Endodermal cell (in vitro differentiated cells): ENCODE results near the gene PMS1. TPM values are rescaled to one million over a fixed set of nuclear protein-coding genes. Genes with fewer than 3 reads are reported as not detected.
"Not testable (repeated sequence)": the region's sequence is repeated elsewhere in the genome, so short reads cannot be mapped to it uniquely, and the experiment has no call there.

ENCODE experiments used
- DNase-seq: peaks from one replicate; pipeline ENCODE4 v3.0.0-alpha.2; 2017
- H3K27ac ChIP-seq: 2 replicates; pipeline ENCODE4 v1.5.1; 2013; ENCODE audit warnings: mild to moderate bottlenecking, low read depth, low read length, moderate library complexity
- H3K27me3 ChIP-seq: 2 replicates; pipeline ENCODE4 v1.6.1; 2013; ENCODE audit warnings: mild to moderate bottlenecking, low read length, moderate library complexity; ENCODE audit not compliant: insufficient read depth, control insufficient read depth, poor library complexity, severe bottlenecking
- H3K36me3 ChIP-seq: 2 replicates; pipeline ENCODE4 v1.7.0; 2013; ENCODE audit warnings: mild to moderate bottlenecking, low read length, moderate library complexity; ENCODE audit not compliant: control insufficient read depth, insufficient read depth
- H3K4me1 ChIP-seq: one replicate; pipeline ENCODE4 v1.7.0; 2013; ENCODE audit warnings: low read length; ENCODE audit not compliant: control insufficient read depth, insufficient read depth
- H3K4me3 ChIP-seq: 2 replicates; pipeline ENCODE4 v1.5.1; 2013; ENCODE audit warnings: mild to moderate bottlenecking, low read length, moderate library complexity
- H3K9ac ChIP-seq: 2 replicates; pipeline ENCODE4 v1.6.1; 2013; ENCODE audit warnings: mild to moderate bottlenecking, low read length, moderate library complexity; ENCODE audit not compliant: poor library complexity, severe bottlenecking; ENCODE audit errors: extremely low read depth
- H3K9me3 ChIP-seq: 2 replicates; pipeline ENCODE4 v1.6.1; 2013; ENCODE audit warnings: mild to moderate bottlenecking, low read length, moderate library complexity; ENCODE audit not compliant: control insufficient read depth
- H3K27ac Mint-ChIP-seq: 2 replicates; pipeline ENCODE4 v1.8.0; 2020; ENCODE audit warnings: mixed read lengths
- H3K27me3 Mint-ChIP-seq: 2 replicates; pipeline ENCODE4 v1.8.0; 2021; ENCODE audit warnings: mild to moderate bottlenecking, mixed read lengths; ENCODE audit not compliant: insufficient read depth
- H3K36me3 Mint-ChIP-seq: 2 replicates; pipeline ENCODE4 v1.8.0; 2020; ENCODE audit warnings: low read depth, mixed read lengths
- H3K4me1 Mint-ChIP-seq: 2 replicates; pipeline ENCODE4 v1.8.0; 2020; ENCODE audit warnings: mixed read lengths
- H3K4me3 Mint-ChIP-seq: 2 replicates; pipeline ENCODE4 v1.8.0; 2020; ENCODE audit warnings: mild to moderate bottlenecking, moderate library complexity, mixed read lengths
- H3K9me3 Mint-ChIP-seq: 2 replicates; pipeline ENCODE4 v1.8.0; 2020; ENCODE audit warnings: mild to moderate bottlenecking, mixed read lengths
- CTCF ChIP-seq: fragments of 200-600 bp; sonication (generic); conservative IDR thresholded peaks from 2 replicates; pipeline ENCODE4 v1.5.0; 2021; ENCODE audit warnings: antibody characterized with exemption, mild to moderate bottlenecking
- WGBS, 2 experiments: methylation state at CpG; one replicate each; pipeline versions ENCODE4 v1.1.5 to v1.1.7; 2013; ENCODE audit warnings: missing lambda C conversion rate in 2 of 2, mixed read lengths in 1 of 2; ENCODE audit not compliant: insufficient coverage in 1 of 2, insufficient read length in 1 of 2; 5-methylcytosine and 5-hydroxymethylcytosine counted together
- total RNA-seq, 2 donors: library from RNA; stranded (reverse); fragmentation: NEBNext Ultra II Directional in 1 of 2; extraction: Animal tissue kit (Norgen Biotek cat#: 25700) in 1 of 2; gene quantifications; 2 replicates in 1 of 2; 3 replicates in 1 of 2; pipeline ENCODE4 v1.2.1, GENCODE V29; 2021

Gene PMS1
- total RNA-seq, 2 donors from 2014 or later, result 51.9 to 61.5 TPM

- Mint-ChIP-seq H3K9me3 (no peaks in the 10 kb centered on the region), H3K4me3 (no peak overlapping the region), H3K4me1 (no peaks in the 10 kb centered on the region), H3K36me3 (peaks cover 7% of the 10 kb centered on the region), H3K27me3 (no peaks in the 10 kb centered on the region), H3K27ac (no peak overlapping the region)
- no peak for DNase-seq
- no peak overlapping the region for H3K4me3 ChIP-seq
- H3K4me1 ChIP-seq, result no peaks in the 10 kb centered on the region
- no peak overlapping the region for H3K27ac ChIP-seq
- peaks cover 8% of the 10 kb centered on the region for H3K36me3 ChIP-seq
- TF ChIP-seq CTCF, result no peak
- H3K27me3 ChIP-seq, result no peaks in the 10 kb centered on the region
- H3K9me3 ChIP-seq, result no peaks in the 10 kb centered on the region
- 63 to 67% methylated on average over 2 of the region's 2 CpGs for WGBS, 2 experiments
- no peak overlapping the region for H3K9ac ChIP-seq
These were observed 27.8 kb upstream of the PMS1 start for GRCh38 chr2:189756311-189756952.

GRCh38 chr2:189760154-189760553, 24.1 kb upstream of the PMS1 start:
- not testable (repeated sequence) for DNase-seq, H3K9me3 ChIP-seq, H3K27ac Mint-ChIP-seq, H3K4me1 Mint-ChIP-seq, H3K4me3 Mint-ChIP-seq, H3K4me3 ChIP-seq, H3K9me3 Mint-ChIP-seq, H3K4me1 ChIP-seq, H3K9ac ChIP-seq, H3K27me3 Mint-ChIP-seq, H3K36me3 Mint-ChIP-seq, H3K27me3 ChIP-seq, H3K36me3 ChIP-seq, H3K27ac ChIP-seq
- 62 to 95% methylated on average over 4 to 17 of the region's 19 CpGs for WGBS, 2 experiments

- WGBS, 2 experiments, result 2 to 5% methylated on average over 7 of the region's 7 CpGs
- Mint-ChIP-seq H3K4me3 (peak overlapping the region; percentile 86), H3K36me3 (peaks cover 20% of the 10 kb centered on the region), H3K27ac (peak overlapping the region; percentile 97), H3K27me3 (no peaks in the 10 kb centered on the region), H3K4me1 (peaks cover 3% of the 10 kb centered on the region), H3K9me3 (no peaks in the 10 kb centered on the region)
- no peak for DNase-seq
- Histone ChIP-seq H3K4me1 (no peaks in the 10 kb centered on the region), H3K36me3 (peaks cover 11% of the 10 kb centered on the region), H3K4me3 (peak overlapping the region; percentile 98), H3K27me3 (no peaks in the 10 kb centered on the region), H3K9ac (peak overlapping the region; percentile 74), H3K9me3 (no peaks in the 10 kb centered on the region), H3K27ac (peak overlapping the region; percentile 71)
- no peak for TF ChIP-seq CTCF
These were observed 22.1 kb upstream of the PMS1 start for GRCh38 chr2:189762229-189762550.
